HFF-Myc (cell line): Measurements from ENCODE around the gene CHEK2.
"Not testable (repeated sequence)": the region's sequence is repeated elsewhere in the genome, so short reads cannot be mapped to it uniquely, and the experiment has no call there.

Experiments used
- DNase-seq: peaks from one replicate; pipeline ENCODE4 v3.0.0-alpha.2; 2011; ENCODE audit warnings: low read depth; ENCODE audit errors: extremely low read depth
- H3K4me3 ChIP-seq: replicated peaks from 2 replicates; pipeline ENCODE4 v1.5.1; 2011; ENCODE audit warnings: low read depth, mild to moderate bottlenecking, control low read depth, low read length
- CTCF ChIP-seq: IDR thresholded peaks from 2 replicates; pipeline ENCODE4 v1.5.1; 2012; ENCODE audit warnings: mild to moderate bottlenecking, low read depth, low read length, control low read depth; ENCODE audit errors: missing control alignments

Gene CHEK2

GRCh38 chr22:28678778-28679610, 62.6 kb downstream of the CHEK2 start:
- DNase-seq: not testable (repeated sequence)
- H3K4me3 ChIP-seq: peak overlapping the region; percentile 55

- H3K4me3 ChIP-seq, DNase-seq: not testable (repeated sequence)
Observed at GRCh38 chr22:28678170-28678569, 63.5 kb downstream of the CHEK2 start.

- no peak for TF ChIP-seq CTCF
- no peak overlapping the region for H3K4me3 ChIP-seq
- DNase-seq: peak; percentile 59
Observed at GRCh38 chr22:28674121-28674563, 67.5 kb downstream of the CHEK2 start.

GRCh38 chr22:28670756-28671155, 70.9 kb downstream of the CHEK2 start:
- TF ChIP-seq CTCF: no peak
- no peak overlapping the region for H3K4me3 ChIP-seq
- DNase-seq: no peak

- no peak for DNase-seq
- TF ChIP-seq CTCF: no peak
- no peak overlapping the region for H3K4me3 ChIP-seq
Observed at GRCh38 chr22:28670161-28670560, 71.5 kb downstream of the CHEK2 start.

- no peak overlapping the region for H3K4me3 ChIP-seq
- TF ChIP-seq CTCF: no peak
- no peak for DNase-seq
Observed at GRCh38 chr22:28669387-28669786, 72.2 kb downstream of the CHEK2 start.

- not testable (repeated sequence) for H3K4me3 ChIP-seq, DNase-seq
Observed at GRCh38 chr22:28663569-28663942, 78.1 kb downstream of the CHEK2 start.

- no peak for DNase-seq
- no peak overlapping the region for H3K4me3 ChIP-seq
- TF ChIP-seq CTCF: no peak
Observed at GRCh38 chr22:28658448-28658847, 83.2 kb downstream of the CHEK2 start.
